Esophagus squamous epithelium (tissue), 5 donors: ENCODE measurements around the gene SLC11A2. TPM values are rescaled to one million over a fixed set of nuclear protein-coding genes. Genes with fewer than 3 reads are reported as not detected.
"Not testable (repeated sequence)": the region's sequence is repeated elsewhere in the genome, so short reads cannot be mapped to it uniquely, and the experiment has no call there.

Source experiments
- DNase-seq: peaks from one replicate; lab custom pipeline; 2025; lab: John Stamatoyannopoulos, UW
- H3K27ac ChIP-seq, 4 donors: fragments of 200-600 bp; sonication (generic); one replicate each; pipeline ENCODE4 v1.5.1; 2016 to 2019; ENCODE audit warnings: mild to moderate bottlenecking in 1 of 4
- H3K27me3 ChIP-seq, 4 donors: fragments of 200-600 bp; sonication (generic); 1 replicate in 3 of 4; 2 replicates in 1 of 4; pipeline versions ENCODE4 v1.5.1 to v1.6.0; 2017 to 2021; ENCODE audit warnings: antibody characterized with exemption in 1 of 4
- H3K36me3 ChIP-seq, 3 donors: fragments of 200-600 bp; sonication (generic); one replicate each; pipeline ENCODE4 v1.5.1; 2016 to 2019
- H3K4me1 ChIP-seq, 3 donors: fragments of 200-600 bp; sonication (generic); one replicate each; pipeline ENCODE4 v1.5.1; 2017 to 2019
- H3K4me3 ChIP-seq, 4 donors: fragments of 200-600 bp; sonication (generic); 1 replicate in 3 of 4; 2 replicates in 1 of 4; pipeline ENCODE4 v1.5.1; 2016 to 2019; ENCODE audit warnings: mild to moderate bottlenecking in 2 of 4, moderate library complexity in 1 of 4
- H3K9me3 ChIP-seq, 3 donors: fragments of 200-600 bp; sonication (generic); one replicate each; pipeline ENCODE4 v1.5.1; 2016 to 2019
- POLR2A ChIP-seq, 4 donors: fragments of 450-650 bp; IDR thresholded peaks; one replicate each; pipeline ENCODE4 v1.6.1; 2017; ENCODE audit warnings: antibody characterized with exemption in 4 of 4, mild to moderate bottlenecking in 4 of 4, moderate library complexity in 3 of 4
- WGBS, 2 donors: methylation state at CpG; one replicate each; pipeline ENCODE4 v1.1.5; 2018; 5-methylcytosine and 5-hydroxymethylcytosine counted together
- intact Hi-C: fragments of 100-400 bp; cut with DNase I; formaldehyde crosslinking; loops from one replicate; pipeline ENCODE4 v1.15.0; 2022
- total RNA-seq, 4 donors: library from RNA; depleted of rRNA; stranded (reverse); fragments of >200 nt; gene quantifications; one replicate each; pipeline ENCODE4 v1.1.0, GENCODE V29; 2016
- TF ChIP-seq, protein P1 (sequence below), 6 experiments: fragments of 450-650 bp in 4 of 6; fragments of 200-600 bp in 2 of 6; sonication (generic) in 2 of 6; IDR thresholded peaks; one replicate each; pipeline ENCODE4 v1.5.1; 2016 to 2019; ENCODE audit warnings: antibody characterized with exemption in 6 of 6, mild to moderate bottlenecking in 4 of 6, moderate library complexity in 4 of 6
- donor health status: DM: yes; HTN: yes; CAD: no.

SLC11A2 gene
- total RNA-seq, 4 donors from 2014 or later = 23.6 to 78.9 (median 39.9) TPM

DNA sequence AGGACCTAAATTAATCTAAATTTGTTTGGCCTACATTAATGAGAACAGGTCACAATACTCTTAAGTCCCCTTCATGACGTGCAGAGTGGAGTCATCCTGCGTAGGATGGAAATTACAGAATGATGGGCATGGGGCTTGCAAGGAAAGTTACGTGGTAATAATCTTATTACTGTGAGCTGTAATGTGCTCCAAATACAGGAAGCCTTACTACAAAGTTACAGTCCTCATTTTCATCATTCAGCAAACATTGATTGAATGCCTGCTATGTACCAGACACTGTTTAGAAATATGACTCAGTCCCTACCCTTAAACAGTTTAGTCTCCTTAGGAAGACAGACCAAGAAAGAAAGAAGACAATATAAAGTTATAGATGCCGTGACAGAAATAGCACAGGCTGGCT, 64.5 kb downstream of the SLC11A2 start:
- Histone ChIP-seq H3K4me1 (no peaks in the 10 kb centered on the region), H3K27ac (no peak overlapping the region), H3K9me3 (no peaks in the 10 kb centered on the region), H3K4me3 (no peak overlapping the region), H3K27me3 (no peaks in the 10 kb centered on the region), H3K36me3 (no peaks in the 10 kb centered on the region)
- 85 to 98% methylated on average over 4 of the region's 4 CpGs for WGBS, 2 donors
- intact Hi-C loops = no loop called here
- no peak for DNase-seq
- TF ChIP-seq, protein P1, sequence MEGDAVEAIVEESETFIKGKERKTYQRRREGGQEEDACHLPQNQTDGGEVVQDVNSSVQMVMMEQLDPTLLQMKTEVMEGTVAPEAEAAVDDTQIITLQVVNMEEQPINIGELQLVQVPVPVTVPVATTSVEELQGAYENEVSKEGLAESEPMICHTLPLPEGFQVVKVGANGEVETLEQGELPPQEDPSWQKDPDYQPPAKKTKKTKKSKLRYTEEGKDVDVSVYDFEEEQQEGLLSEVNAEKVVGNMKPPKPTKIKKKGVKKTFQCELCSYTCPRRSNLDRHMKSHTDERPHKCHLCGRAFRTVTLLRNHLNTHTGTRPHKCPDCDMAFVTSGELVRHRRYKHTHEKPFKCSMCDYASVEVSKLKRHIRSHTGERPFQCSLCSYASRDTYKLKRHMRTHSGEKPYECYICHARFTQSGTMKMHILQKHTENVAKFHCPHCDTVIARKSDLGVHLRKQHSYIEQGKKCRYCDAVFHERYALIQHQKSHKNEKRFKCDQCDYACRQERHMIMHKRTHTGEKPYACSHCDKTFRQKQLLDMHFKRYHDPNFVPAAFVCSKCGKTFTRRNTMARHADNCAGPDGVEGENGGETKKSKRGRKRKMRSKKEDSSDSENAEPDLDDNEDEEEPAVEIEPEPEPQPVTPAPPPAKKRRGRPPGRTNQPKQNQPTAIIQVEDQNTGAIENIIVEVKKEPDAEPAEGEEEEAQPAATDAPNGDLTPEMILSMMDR (IDR thresholded peaks at IDR 0.05) = no peak
- no peak for TF ChIP-seq POLR2A (IDR thresholded peaks at IDR 0.05)

DNA sequence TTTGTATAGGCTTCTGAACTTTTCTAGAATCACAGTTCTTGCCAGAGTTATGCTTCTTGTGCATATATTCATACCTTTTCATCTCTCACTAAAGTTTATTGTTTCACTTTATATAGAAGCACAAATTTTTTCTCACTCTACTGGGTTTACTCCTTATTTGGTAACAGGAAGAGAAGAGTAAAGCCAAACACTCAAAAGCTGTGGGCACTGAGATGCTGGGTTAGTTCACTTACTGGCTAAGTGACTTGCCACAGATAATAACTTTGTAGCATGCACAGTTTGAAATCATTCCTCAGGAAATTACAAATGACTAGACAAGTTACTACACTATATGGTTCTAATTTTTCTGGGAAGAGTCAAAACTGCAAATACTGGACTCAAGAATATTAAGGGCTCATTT, 66.1 kb downstream of the SLC11A2 start:
- Histone ChIP-seq H3K4me1 (no peaks in the 10 kb centered on the region), H3K9me3 (no peaks in the 10 kb centered on the region), H3K36me3 (no peaks in the 10 kb centered on the region), H3K27ac (no peak overlapping the region), H3K27me3 (no peaks in the 10 kb centered on the region), H3K4me3 (no peak overlapping the region)
- TF ChIP-seq POLR2A (IDR thresholded peaks at IDR 0.05) = no peak
- TF ChIP-seq, protein P1 (IDR thresholded peaks at IDR 0.05) = no peak
- DNase-seq = no peak
- intact Hi-C loops = no loop called here

DNA sequence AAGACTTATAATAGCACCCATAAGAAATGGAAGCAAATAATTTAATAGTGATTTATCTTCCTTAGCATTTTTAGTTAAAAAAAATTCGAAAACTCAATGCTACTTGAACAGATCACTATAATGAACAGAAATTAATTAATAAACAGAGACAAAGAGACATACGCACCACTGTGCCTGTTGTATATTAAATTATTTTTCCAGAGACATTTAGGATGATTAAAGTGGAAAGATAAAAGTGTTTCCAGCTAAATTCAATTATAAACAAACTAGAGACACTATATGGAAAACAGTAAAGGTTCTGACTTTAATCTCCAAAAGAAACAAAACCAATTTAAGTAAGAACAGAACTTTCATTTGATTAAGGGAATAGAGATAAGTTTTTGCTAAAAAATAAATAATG, 70.5 kb downstream of the SLC11A2 start:
- H3K27ac ChIP-seq = no peak overlapping the region
- no peaks in the 10 kb centered on the region for H3K9me3 ChIP-seq
- intact Hi-C loops = no loop called here
- WGBS, 2 donors = 75 to 79% methylated on average over 2 of the region's 2 CpGs
- TF ChIP-seq POLR2A (IDR thresholded peaks at IDR 0.05) = no peak
- TF ChIP-seq, protein P1 (IDR thresholded peaks at IDR 0.05) = no peak
- DNase-seq = no peak
- no peaks in the 10 kb centered on the region for H3K27me3 ChIP-seq
- no peaks in the 10 kb centered on the region for H3K4me1 ChIP-seq
- H3K4me3 ChIP-seq = no peak overlapping the region
- no peaks in the 10 kb centered on the region for H3K36me3 ChIP-seq

DNA sequence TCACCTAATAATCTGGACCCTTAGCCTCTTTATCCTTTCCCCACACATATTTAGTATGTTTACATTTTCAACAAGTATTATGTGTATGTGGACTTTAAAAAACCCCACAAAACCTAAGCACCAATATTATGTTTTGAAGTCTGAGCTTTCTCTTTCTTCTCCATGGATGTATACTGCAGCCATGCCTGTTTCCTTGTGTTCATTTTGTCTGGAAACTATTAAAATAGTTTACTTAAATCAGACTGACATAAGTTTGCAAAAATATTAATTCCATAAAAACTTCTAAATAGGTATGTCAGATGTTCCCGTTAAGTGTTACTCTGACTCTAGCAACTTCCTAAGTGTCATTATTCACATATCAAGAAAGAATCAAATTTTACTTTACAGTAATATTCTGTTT, 70.9 kb downstream of the SLC11A2 start:
- intact Hi-C loops = no loop called here

DNA sequence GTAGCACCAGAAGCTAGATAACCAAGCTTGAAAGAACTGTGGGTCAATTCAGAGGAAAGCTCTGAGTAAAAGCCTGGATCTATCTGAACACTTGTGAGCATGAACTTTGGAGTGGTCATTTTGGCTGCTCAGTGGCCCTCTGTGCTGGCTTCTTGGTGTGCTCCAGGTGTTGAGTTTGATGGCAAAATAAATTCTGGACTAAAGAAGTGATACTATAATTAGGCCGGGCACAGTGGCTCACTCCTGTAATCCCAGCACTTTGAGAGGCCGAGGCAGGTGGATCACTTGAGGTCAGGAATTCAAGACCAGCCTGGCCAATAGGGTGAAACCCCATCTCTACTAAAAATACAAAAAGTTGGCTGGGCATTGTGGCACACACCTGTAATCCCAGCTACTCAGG, 71.4 kb downstream of the SLC11A2 start:
- H3K36me3 ChIP-seq, H3K27ac ChIP-seq, H3K4me1 ChIP-seq, H3K9me3 ChIP-seq, DNase-seq, intact Hi-C loops, H3K4me3 ChIP-seq, H3K27me3 ChIP-seq: not testable (repeated sequence)
- WGBS, 2 donors = 93% methylated on average over 2 of the region's 2 CpGs; no CpG with 5 or more reads in 1 of the 2 donors

More for the DNA sequence above, 70.9 kb downstream of the SLC11A2 start:
- WGBS, 2 donors = 88 to 90% methylated on average over 1 of the region's 1 CpG
- Histone ChIP-seq H3K9me3 (no peaks in the 10 kb centered on the region), H3K27ac (no peak overlapping the region), H3K27me3 (no peaks in the 10 kb centered on the region), H3K4me1 (no peaks in the 10 kb centered on the region), H3K4me3 (no peak overlapping the region), H3K36me3 (no peaks in the 10 kb centered on the region)
- no peak for DNase-seq
- TF ChIP-seq POLR2A (IDR thresholded peaks at IDR 0.05) = no peak
- TF ChIP-seq, protein P1 (IDR thresholded peaks at IDR 0.05) = no peak

DNA sequence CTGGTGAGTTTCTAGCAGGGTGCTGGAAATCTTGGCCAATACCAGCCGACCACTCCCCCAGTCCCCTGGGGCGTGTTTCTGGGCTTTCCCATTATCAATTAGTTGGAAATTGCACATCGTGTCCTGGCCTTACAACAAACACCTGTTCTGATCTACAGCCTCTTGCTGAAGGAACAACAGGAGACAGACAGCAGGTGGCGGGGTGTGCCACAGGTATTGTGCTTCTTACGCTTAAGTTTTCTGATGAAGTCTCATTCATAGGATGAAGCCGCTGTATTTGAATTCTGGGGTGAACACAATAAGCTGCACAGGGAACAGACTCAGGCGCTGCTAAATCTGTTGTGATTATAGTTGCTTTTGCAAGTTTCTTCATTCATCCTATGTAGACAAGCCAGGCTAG, 73.1 kb downstream of the SLC11A2 start:
- H3K4me1 ChIP-seq = no peaks in the 10 kb centered on the region
- H3K27ac ChIP-seq = no peak overlapping the region
- no peak overlapping the region for H3K4me3 ChIP-seq
- TF ChIP-seq, protein P1 (IDR thresholded peaks at IDR 0.05) = no peak
- no peak for TF ChIP-seq POLR2A (IDR thresholded peaks at IDR 0.05)
- no peak for DNase-seq
- WGBS, 2 donors = 85 to 91% methylated on average over 6 to 7 of the region's 7 CpGs
- H3K9me3 ChIP-seq = no peaks in the 10 kb centered on the region
- no peaks in the 10 kb centered on the region for H3K27me3 ChIP-seq
- no peaks in the 10 kb centered on the region for H3K36me3 ChIP-seq
- intact Hi-C loops = no loop called here
